ENCODE data around the gene POLR2A. TPM values are rescaled to one million over a fixed set of nuclear protein-coding genes. Genes with fewer than 3 reads are reported as not detected.
A peak's percentile ranks its signal among the peaks of the same experiment; 100 is the strongest.

Gene POLR2A
- polyA plus RNA-seq, 2 of the 4 experiments (the other 2 are of a cell fraction), result 22.8 to 65.6 TPM

GRCh38 chr17:7483255-7484066, 705 bp upstream of the POLR2A start:
- ATAC-seq (peak; percentile 68 to 81), DNase-seq (ENCODE audit: low read depth in 1 of 2, low spot score in 1 of 2) (peak; percentile 96), FAIRE-seq (no peak)
- Histone ChIP-seq H3K9me3 (no peaks in the 10 kb centered on the region), H3K27ac (peak overlapping the region; percentile 91 to 97), H3K4me1 (peaks cover 40% of the 10 kb centered on the region), H3K4me2 (peak overlapping the region; percentile 98), H3K4me3 (peak overlapping the region; percentile 70)
- 4% methylated on average over 38 of the region's 38 CpGs for WGBS (ENCODE audit: missing lambda C conversion rate)
- ChIA-PET CTCF (interaction anchor here (0.6 to 4.9 kb wide), 4 partner anchors 21 to 852 kb away, joined by 3 to 30 read pairs (median 6); partner anchors contain the start of gene TMEM95), POLR2A (interaction anchor here (0.5 to 3.6 kb wide), 35 partner anchors 8 to 671 kb away, joined by 3 to 33 read pairs (median 5); partner anchors contain the start of genes CD68, CHRNB1, PLSCR3 and SENP3)
- TF ChIP-seq ZC3H11A (IDR thresholded peaks at IDR 0.05) (no peak), E2F6 (IDR thresholded peaks at IDR 0.05; ENCODE audit: borderline replicate concordance, low read depth) (no peak), CHD4 (IDR thresholded peaks at IDR 0.05; ENCODE audit: borderline replicate concordance) (no peak), PBX3 (IDR thresholded peaks at IDR 0.05) (no peak), NFE2L2 (conservative IDR thresholded peaks at IDR 0.05; ENCODE audit: low read length) (no peak), MAZ (IDR thresholded peaks at IDR 0.05; ENCODE audit: borderline replicate concordance, low read depth, low read length) (0 out of 2 replicates have a peak, but pooled peaks have one; percentile 19), GATA3 (IDR thresholded peaks at IDR 0.05; ENCODE audit: borderline replicate concordance) (no peak), TFCP2L1 (CRISPR knock-in tag; IDR thresholded peaks at IDR 0.05) (0 out of 2 replicates have a peak, but pooled peaks have one; percentile 78), CEBPB (IDR thresholded peaks at IDR 0.05) (no peak), NR3C1 (IDR thresholded peaks at IDR 0.05) (no peak), BCL3 (IDR thresholded peaks at IDR 0.05) (no peak), MAFK (IDR thresholded peaks at IDR 0.05; ENCODE audit: partially characterized antibody) (peak; percentile 53), SREBF2 (IDR thresholded peaks at IDR 0.05) (no peak), FOSB (CRISPR knock-in tag; IDR thresholded peaks at IDR 0.05) (no peak), NPAS2 (CRISPR knock-in tag; IDR thresholded peaks at IDR 0.05; ENCODE audit: borderline replicate concordance) (no peak), POLR2A (IDR thresholded peaks at IDR 0.05; ENCODE audit: low read length) (peak; percentile 74), SMC3 (IDR thresholded peaks at IDR 0.05) (no peak), ELK1 (IDR thresholded peaks at IDR 0.05; ENCODE audit: low read depth, low read length) (no peak), PHF8 (IDR thresholded peaks at IDR 0.05; ENCODE audit: borderline replicate concordance, low read depth) (peak; percentile 78; the same call in 1 of the 2 replicates), HDAC2 (IDR thresholded peaks at IDR 0.05) (no peak), HEYL (CRISPR knock-in tag; IDR thresholded peaks at IDR 0.05) (no peak), CBX8 (IDR thresholded peaks at IDR 0.05) (no peak), KDM5A (IDR thresholded peaks at IDR 0.05) (0 out of 2 replicates have a peak, but pooled peaks have one; percentile 18), HMGXB4 (CRISPR knock-in tag; IDR thresholded peaks at IDR 0.05; ENCODE audit: borderline replicate concordance) (no peak; the same call in 1 of the 2 replicates), HOXB13 (CRISPR knock-in tag; IDR thresholded peaks at IDR 0.05; ENCODE audit: low read depth) (no peak), ESRRA (IDR thresholded peaks at IDR 0.05; ENCODE audit: borderline replicate concordance, low read length) (no peak), HOXA7 (CRISPR knock-in tag; IDR thresholded peaks at IDR 0.05) (peak; percentile 81; the same call in 1 of the 2 replicates), BHLHE40 (IDR thresholded peaks at IDR 0.05; ENCODE audit: low read depth, low read length) (peak; percentile 34), MAX (IDR thresholded peaks at IDR 0.05) (peak; percentile 54; the same call in 1 of the 2 replicates), USF2 (IDR thresholded peaks at IDR 0.05) (peak; percentile 30; the same call in 1 of the 2 replicates), EHMT2 (IDR thresholded peaks at IDR 0.05; ENCODE audit: low read depth) (no peak), JUNB (IDR thresholded peaks at IDR 0.05) (no peak), HOXB5 (CRISPR knock-in tag; IDR thresholded peaks at IDR 0.05) (no peak), ATOH8 (CRISPR knock-in tag; IDR thresholded peaks at IDR 0.05; ENCODE audit: low read depth) (no peak)

All from A549 (cell line).